HT-29 (cell line): ENCODE results near the gene CFHR1. TPM values are rescaled to one million over a fixed set of nuclear protein-coding genes. Genes with fewer than 3 reads are reported as not detected.
"Not testable (repeated sequence)": the region's sequence is repeated elsewhere in the genome, so short reads cannot be mapped to it uniquely, and the experiment has no call there.

Experiments used
- DNase-seq: peaks from one replicate; pipeline ENCODE4 v3.0.0-alpha.2; 2015; ENCODE audit warnings: low spot score
- total RNA-seq: library from RNA; depleted of rRNA; stranded (reverse); fragments of >200 nt; shearing (Covaris generic); gene quantifications from 2 replicates; pipeline ENCODE4 v1.2.3, GENCODE V29; 2014; rRNA removed

Gene CFHR1
- not detected in 2 replicates for total RNA-seq

DNA sequence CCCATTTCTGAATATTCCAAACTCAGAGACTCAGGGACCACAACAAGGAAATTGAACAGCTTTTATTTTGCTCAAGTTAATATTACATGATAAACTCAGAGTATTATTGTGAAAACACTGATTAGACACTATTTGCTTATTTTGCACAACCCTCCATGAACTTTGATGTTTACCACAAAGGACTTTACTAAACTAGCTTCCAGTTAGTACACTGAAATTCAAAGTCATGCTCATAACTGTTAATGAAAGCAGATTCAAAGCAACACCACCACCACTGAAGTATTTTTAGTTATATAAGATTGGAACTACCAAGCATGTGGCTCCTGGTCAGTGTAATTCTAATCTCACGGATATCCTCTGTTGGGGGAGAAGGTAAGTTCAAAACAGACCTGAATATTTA is at the start of gene CFHR1:
Gene CFHR1 (plus strand): TSS at position 201 of the 400 bp plus-strand sequence. CDS start 114 bp downstream, at position 315.
- not testable (repeated sequence) for DNase-seq

DNA sequence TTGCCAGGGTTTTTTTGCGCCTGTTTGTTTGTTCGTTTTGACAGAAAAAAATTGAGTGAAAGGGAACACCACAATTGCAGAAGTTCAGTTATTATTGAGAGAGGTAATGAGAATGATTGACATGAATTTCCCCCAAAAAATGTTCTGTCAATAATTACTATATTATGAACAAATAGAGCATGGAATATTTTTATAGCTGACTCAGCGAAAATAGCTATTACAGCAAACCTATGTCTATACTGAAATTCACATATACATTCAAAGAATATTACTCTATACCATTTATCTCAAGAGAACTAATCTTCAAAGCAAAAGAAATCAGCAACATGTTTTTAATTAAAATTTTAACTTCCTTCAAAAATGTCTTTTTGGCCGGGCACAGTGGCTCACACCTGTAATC is 49.7 kb upstream of the CFHR1 start:
- not testable (repeated sequence) for DNase-seq

- DNase-seq = no peak
These were observed 45.8 kb upstream of the CFHR1 start for GRCh38 chr1:196773713-196774112.

DNA sequence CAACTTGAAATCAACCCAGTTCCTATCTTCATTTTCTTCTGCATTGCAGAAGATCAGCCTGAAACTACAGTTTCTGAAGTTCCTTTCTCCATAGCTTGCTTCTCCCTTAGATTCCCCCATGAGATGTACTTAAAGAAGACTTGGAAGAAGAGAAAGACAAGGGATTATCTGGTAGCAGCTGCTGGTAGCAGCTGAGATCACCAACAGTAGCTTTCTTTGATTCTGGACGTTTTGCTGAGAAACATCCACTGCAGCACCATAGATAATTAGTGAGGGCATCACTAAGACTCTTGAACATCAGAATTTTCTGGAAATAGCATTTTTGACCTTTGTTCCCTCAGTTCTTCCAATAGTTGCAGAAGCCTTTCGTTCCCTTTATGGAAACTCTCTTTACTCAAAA is 45.4 kb upstream of the CFHR1 start:
- DNase-seq = no peak

GRCh38 chr1:196774603-196775002 is 44.9 kb upstream of the CFHR1 start, which contains the start of gene CFHR3:
Gene CFHR3, plus strand, starts transcription at chr1:196774840. Its CDS starts 47 bp downstream, at chr1:196774887.
- DNase-seq = no peak

GRCh38 chr1:196777603-196778002 is 41.9 kb upstream of the CFHR1 start:
- DNase-seq = no peak

DNA sequence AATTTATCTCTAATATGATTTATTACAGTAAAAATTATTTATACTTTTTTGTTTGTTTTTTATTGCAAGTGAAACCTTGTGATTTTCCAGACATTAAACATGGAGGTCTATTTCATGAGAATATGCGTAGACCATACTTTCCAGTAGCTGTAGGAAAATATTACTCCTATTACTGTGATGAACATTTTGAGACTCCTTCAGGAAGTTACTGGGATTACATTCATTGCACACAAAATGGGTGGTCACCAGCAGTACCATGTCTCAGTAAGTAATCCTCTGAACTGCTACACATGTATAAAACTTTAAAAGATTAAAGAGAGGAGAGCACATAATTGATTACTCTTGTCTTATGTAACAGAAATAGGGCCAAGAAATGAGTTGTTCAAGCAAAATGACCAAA is 40.4 kb upstream of the CFHR1 start:
- no peak for DNase-seq

- DNase-seq = not testable (repeated sequence)
These were observed 28.3 kb upstream of the CFHR1 start for GRCh38 chr1:196791252-196791651.

DNA sequence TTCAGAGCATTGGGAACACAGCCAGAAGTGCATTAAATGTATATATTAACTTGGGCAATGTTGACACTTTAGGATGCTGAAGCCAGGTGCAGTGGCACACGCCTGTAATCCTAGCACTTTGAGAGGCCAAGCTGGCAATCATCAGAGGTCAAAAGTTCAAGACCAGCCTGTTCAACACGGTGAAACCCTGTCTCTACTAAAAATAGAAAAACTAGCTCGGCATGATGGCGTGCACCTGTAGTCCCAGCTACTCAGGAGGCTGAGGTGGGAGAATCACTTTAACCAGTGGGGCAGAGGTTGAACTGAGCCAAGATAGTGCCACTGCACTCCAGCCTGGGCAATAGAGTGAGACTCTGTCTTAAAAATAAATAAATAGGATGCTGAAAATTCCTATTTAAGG is 25.4 kb upstream of the CFHR1 start:
- not testable (repeated sequence) for DNase-seq

- no peak for DNase-seq
These were observed 21.6 kb upstream of the CFHR1 start for GRCh38 chr1:196797891-196798290.

GRCh38 chr1:196801920-196802319 is 17.6 kb upstream of the CFHR1 start:
- not testable (repeated sequence) for DNase-seq

GRCh38 chr1:196808529-196809235 is 10.8 kb upstream of the CFHR1 start:
- DNase-seq = no peak

GRCh38 chr1:196817442-196817841 is 2.1 kb upstream of the CFHR1 start:
- not testable (repeated sequence) for DNase-seq

- peak; percentile 36 for DNase-seq
These were observed 8.3 kb downstream of the CFHR1 start for GRCh38 chr1:196827860-196828259.

GRCh38 chr1:196849613-196850492 is 30.3 kb downstream of the CFHR1 start:
- DNase-seq = not testable (repeated sequence)

GRCh38 chr1:196856053-196856452 is 36.5 kb downstream of the CFHR1 start:
- DNase-seq = no peak

- DNase-seq = no peak
These were observed 37.7 kb downstream of the CFHR1 start for GRCh38 chr1:196857188-196857587.

GRCh38 chr1:196858811-196859210 is 39.3 kb downstream of the CFHR1 start:
- no peak for DNase-seq

- no peak for DNase-seq
These were observed 40.9 kb downstream of the CFHR1 start for GRCh38 chr1:196860323-196860884.

- DNase-seq = no peak
These were observed 41.9 kb downstream of the CFHR1 start for GRCh38 chr1:196861429-196861828.

DNA sequence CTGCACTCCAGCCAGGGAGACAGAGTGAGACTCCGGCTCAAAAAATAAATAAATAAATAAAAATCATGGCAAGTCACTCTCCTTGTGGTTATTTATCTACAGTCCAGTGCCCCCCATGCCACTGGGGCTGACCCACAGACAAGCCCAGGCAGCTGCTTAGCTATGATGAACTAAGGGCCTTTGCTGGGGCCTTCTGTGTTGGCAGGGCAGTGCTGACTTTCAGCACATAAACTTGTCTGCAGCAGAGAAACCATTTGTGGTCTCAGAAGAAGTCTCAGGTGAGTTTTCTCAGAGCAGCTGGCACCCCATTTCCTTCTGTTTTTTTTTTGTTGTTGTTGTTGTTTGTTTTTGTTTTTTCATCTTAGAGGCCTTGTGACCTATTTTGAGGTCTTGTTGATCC is 47.4 kb downstream of the CFHR1 start:
- no peak for DNase-seq

- no peak for DNase-seq
These were observed 53.9 kb downstream of the CFHR1 start for GRCh38 chr1:196873385-196873784.
